DMS153 treated with DMSO at 0.1 percent for 48 hours (cell line): ENCODE results near the gene ANAPC1.
A peak's percentile ranks its signal among the peaks of the same experiment; 100 is the strongest.
"Not testable (repeated sequence)": the region's sequence is repeated elsewhere in the genome, so short reads cannot be mapped to it uniquely, and the experiment has no call there.

Source experiments
- DNase-seq: peaks from one replicate; lab custom pipeline; 2025; ENCODE audit not compliant: unreplicated experiment; lab: John Stamatoyannopoulos, UW

Gene ANAPC1

GRCh38 chr2:111883661-111884591, at the start of gene ANAPC1:
Gene ANAPC1 (minus strand): TSS chr2:111884193. CDS start chr2:111880825, 3,368 bp downstream.
- peak; percentile 84 for DNase-seq

GRCh38 chr2:111932841-111933291, 48.9 kb upstream of the ANAPC1 start:
- no peak for DNase-seq

- DNase-seq: no peak
These were observed 46.9 kb upstream of the ANAPC1 start for GRCh38 chr2:111930875-111931274.

- no peak for DNase-seq
These were observed 46.4 kb upstream of the ANAPC1 start for GRCh38 chr2:111930409-111930808.

GRCh38 chr2:111927723-111928122, 43.7 kb upstream of the ANAPC1 start:
- DNase-seq: no peak

- no peak for DNase-seq
These were observed 40.7 kb upstream of the ANAPC1 start for GRCh38 chr2:111924617-111925107.

GRCh38 chr2:111923276-111923804, 39.3 kb upstream of the ANAPC1 start:
- no peak for DNase-seq

GRCh38 chr2:111919794-111920608, 36.0 kb upstream of the ANAPC1 start:
- no peak for DNase-seq

- DNase-seq: no peak
These were observed 35.4 kb upstream of the ANAPC1 start for GRCh38 chr2:111919365-111919764.

- DNase-seq: no peak
These were observed 34.4 kb upstream of the ANAPC1 start for GRCh38 chr2:111918383-111918806.

GRCh38 chr2:111917106-111917505, 33.1 kb upstream of the ANAPC1 start:
- no peak for DNase-seq

- no peak for DNase-seq
These were observed 28.6 kb upstream of the ANAPC1 start for GRCh38 chr2:111912547-111912946.

- not testable (repeated sequence) for DNase-seq
These were observed 27.4 kb upstream of the ANAPC1 start for GRCh38 chr2:111911295-111911977.

- DNase-seq: no peak
These were observed 26.8 kb upstream of the ANAPC1 start for GRCh38 chr2:111910609-111911277.

GRCh38 chr2:111909997-111910396, 26.0 kb upstream of the ANAPC1 start:
- DNase-seq: not testable (repeated sequence)

- DNase-seq: no peak
These were observed 25.1 kb upstream of the ANAPC1 start for GRCh38 chr2:111909079-111909478.

- DNase-seq: no peak
These were observed 24.6 kb upstream of the ANAPC1 start for GRCh38 chr2:111908578-111908977.

- DNase-seq: no peak
These were observed 22.2 kb upstream of the ANAPC1 start for GRCh38 chr2:111905990-111906735.

- DNase-seq: not testable (repeated sequence)
These were observed 21.5 kb upstream of the ANAPC1 start for GRCh38 chr2:111905475-111905869.
